Measurements from ENCODE around the gene RANBP17. TPM values are rescaled to one million over a fixed set of nuclear protein-coding genes. Genes with fewer than 3 reads are reported as not detected.

The RANBP17 gene
- total and polyA plus RNA-seq, 9 of the 15 experiments (the other 6 are each of a cell fraction or from before 2014, with no cell fraction given), result not detected

- H3K79me2 ChIP-seq (ENCODE audit: control insufficient read depth, insufficient read depth, low read length), result no peaks in the 10 kb centered on the region
- no peak overlapping the region for H3K4me3 ChIP-seq
- DNase-seq (ENCODE audit: extremely low read depth in 1 of 4, low spot score in 3 of 4) (no peak), FAIRE-seq (no peak), ATAC-seq (no peak)
- in situ Hi-C loops (cut with MboI) (no loop called here), intact Hi-C loops (cut with micrococcal nuclease) (no loop called here)
- POLR2A ChIA-PET, result no interaction called here
- no peak overlapping the region for H3K27ac ChIP-seq (ENCODE audit: extremely low read depth, low read depth, low read length)
- H3K36me3 ChIP-seq (ENCODE audit: control insufficient read depth, insufficient read depth, low read length), result no peaks in the 10 kb centered on the region
- no peaks in the 10 kb centered on the region for H3K27me3 ChIP-seq (ENCODE audit: control insufficient read depth in 2 of 2, insufficient read depth in 2 of 2, low read length in 2 of 2)
- H3K9me1 ChIP-seq (ENCODE audit: control insufficient read depth, insufficient read depth, low read length), result no peaks in the 10 kb centered on the region
- CTCF ChIA-PET (ENCODE audit: low intra/inter-chr PET ratio), result no interaction called here
- no peak overlapping the region for H2AFZ ChIP-seq (ENCODE audit: low read depth, low read length)
- H3K9ac ChIP-seq (ENCODE audit: insufficient read depth in 1 of 2, low read depth in 2 of 2, low read length in 2 of 2), result no peak overlapping the region
- no peak overlapping the region for H3K4me2 ChIP-seq (ENCODE audit: insufficient read depth, low read length)
- 11% methylated on average over 5 of the region's 5 CpGs for WGBS (ENCODE audit: insufficient coverage, low coverage, missing lambda C conversion rate)
- H4K20me1 ChIP-seq (replicated peaks; ENCODE audit: control insufficient read depth, insufficient read depth, low read length), result no peaks in the 10 kb centered on the region
- TF ChIP-seq GABPB1 (CRISPR knock-in tag; IDR thresholded peaks at IDR 0.05), result no peak
- TF ChIP-seq CBX1 (IDR thresholded peaks at IDR 0.05; ENCODE audit: low read depth), result no peak
- no peak for TF ChIP-seq NFXL1 (CRISPR knock-in tag; IDR thresholded peaks at IDR 0.05)
- peak; percentile 79 for TF ChIP-seq ZFP1 (CRISPR knock-in tag; IDR thresholded peaks at IDR 0.05)
- no peak for TF ChIP-seq U2AF1 (optimal IDR thresholded peaks at IDR 0.05; ENCODE audit: low read depth, low read length)
- no peaks in the 10 kb centered on the region for H3K9me3 ChIP-seq (replicated peaks; ENCODE audit: control insufficient read depth, insufficient read depth, low read depth, low read length)
- no TSS peak for BruUV-seq (replicated peaks)
- H3K4me1 ChIP-seq (replicated peaks in 1 of 2; ENCODE audit: control insufficient read depth in 2 of 2, insufficient read depth in 2 of 2, low read length in 2 of 2), result no peaks in the 10 kb centered on the region
These were observed 776 bp upstream of the RANBP17 start for GRCh38 chr5:170860818-170861666.

GRCh38 chr5:170861667-170861916 is 226 bp upstream of the RANBP17 start:
- no peaks in the 10 kb centered on the region for H4K20me1 ChIP-seq (replicated peaks; ENCODE audit: control insufficient read depth, insufficient read depth, low read length)
- H3K79me2 ChIP-seq (ENCODE audit: control insufficient read depth, insufficient read depth, low read length), result no peaks in the 10 kb centered on the region
- FAIRE-seq, result no peak
- H3K36me3 ChIP-seq (ENCODE audit: control insufficient read depth, insufficient read depth, low read length), result no peaks in the 10 kb centered on the region
- 43% methylated on average over 7 of the region's 26 CpGs for WGBS (ENCODE audit: insufficient coverage, low coverage, missing lambda C conversion rate)
- H3K9ac ChIP-seq (ENCODE audit: insufficient read depth in 1 of 2, low read depth in 2 of 2, low read length in 2 of 2), result no peak overlapping the region
- no peak overlapping the region for H3K27ac ChIP-seq (ENCODE audit: extremely low read depth, low read depth, low read length)
- no TSS peak for BruUV-seq (replicated peaks)
- no peak for ATAC-seq
- H3K4me2 ChIP-seq (ENCODE audit: insufficient read depth, low read length), result no peak overlapping the region
- H2AFZ ChIP-seq (ENCODE audit: low read depth, low read length), result no peak overlapping the region
- no peak for DNase-seq (ENCODE audit: extremely low read depth in 1 of 4, low spot score in 3 of 4)
- in situ Hi-C loops (cut with MboI) (no loop called here), intact Hi-C loops (cut with micrococcal nuclease) (no loop called here)
- H3K4me3 ChIP-seq, result no peak overlapping the region
- H3K9me3 ChIP-seq (replicated peaks; ENCODE audit: control insufficient read depth, insufficient read depth, low read depth, low read length), result no peaks in the 10 kb centered on the region
- H3K9me1 ChIP-seq (ENCODE audit: control insufficient read depth, insufficient read depth, low read length), result no peaks in the 10 kb centered on the region
- H3K27me3 ChIP-seq (ENCODE audit: control insufficient read depth in 2 of 2, insufficient read depth in 2 of 2, low read length in 2 of 2), result no peaks in the 10 kb centered on the region
- no peaks in the 10 kb centered on the region for H3K4me1 ChIP-seq (replicated peaks in 1 of 2; ENCODE audit: control insufficient read depth in 2 of 2, insufficient read depth in 2 of 2, low read length in 2 of 2)
- CTCF ChIA-PET (ENCODE audit: low intra/inter-chr PET ratio), result no interaction called here
- POLR2A ChIA-PET, result no interaction called here
- TF ChIP-seq ZNF75A (CRISPR knock-in tag; IDR thresholded peaks at IDR 0.05) (no peak), ZNF197 (CRISPR knock-in tag; IDR thresholded peaks at IDR 0.05; ENCODE audit: low read depth) (no peak), ZNF398 (CRISPR knock-in tag; IDR thresholded peaks at IDR 0.05) (no peak), NFE2L1 (tag; IDR thresholded peaks at IDR 0.05; ENCODE audit: borderline replicate concordance, low read depth) (no peak), MBD1 (CRISPR knock-in tag; IDR thresholded peaks at IDR 0.05) (no peak)

Measured in K562 (cell line).